Endothelial cell of umbilical vein (primary cell): ENCODE results near the gene FNBP1. TPM values are rescaled to one million over a fixed set of nuclear protein-coding genes. Genes with fewer than 3 reads are reported as not detected.

Experiments
- BruUV-seq: library from RNA; stranded (reverse); fragments of 400-500 nt; replicated peaks from 2 replicates; lab custom pipeline; 2021; lab: Mats Ljungman, UMichigan
- CTCF ChIA-PET: fragments of 300-600, 350-600 bp; sonication (Branson Sonifier 250); formaldehyde crosslinking; loops from one replicate; lab custom pipeline; 2021; ENCODE audit warnings: antibody characterized with exemption, inconsistent platforms; lab: Charles Lee
- POLR2A ChIA-PET: fragments of 300-600, 350-600 bp; sonication (Branson Sonifier 250); formaldehyde crosslinking; loops from one replicate; lab custom pipeline; 2021; ENCODE audit warnings: antibody characterized with exemption, inconsistent platforms; lab: Charles Lee
- DNase-seq: peaks from one replicate; pipeline ENCODE4 v3.0.0-alpha.2; 2011; ENCODE audit warnings: low read depth, low spot score
- FAIRE-seq: peaks from 2 replicates; lab custom pipeline; 2011; peaks lifted over from hg19 to GRCh38; lab: Jason Lieb, UNC
- H2AFZ ChIP-seq: 2 replicates; pipeline ENCODE4 v1.6.0; 2012; ENCODE audit warnings: low read depth, low read length, control low read depth, inconsistent platforms
- H3K27ac ChIP-seq: 2 replicates; pipeline ENCODE4 v1.5.1; 2011; ENCODE audit warnings: low read depth, mild to moderate bottlenecking, control low read depth, low read length, moderate library complexity; ENCODE audit not compliant: insufficient read depth
- H3K27me3 ChIP-seq, 2 experiments: 2 replicates each; pipeline versions ENCODE4 v1.6.0 to v1.6.1; 2011; ENCODE audit warnings: low read length in 2 of 2, mixed read lengths in 1 of 2; ENCODE audit not compliant: control insufficient read depth in 2 of 2, insufficient read depth in 2 of 2
- H3K36me3 ChIP-seq, 2 experiments: 2 replicates in 1 of 2; 3 replicates in 1 of 2; pipeline ENCODE4 v1.5.1; 2011; ENCODE audit warnings: low read length in 2 of 2, mild to moderate bottlenecking in 1 of 2, moderate library complexity in 1 of 2; ENCODE audit not compliant: control insufficient read depth in 2 of 2, insufficient read depth in 2 of 2; ENCODE audit errors: extremely low read depth in 1 of 2
- H3K4me1 ChIP-seq: 3 replicates; pipeline ENCODE4 v1.5.1; 2011; ENCODE audit warnings: mild to moderate bottlenecking, low read length; ENCODE audit not compliant: control insufficient read depth, insufficient read depth; ENCODE audit errors: extremely low read depth
- H3K4me2 ChIP-seq: 2 replicates; pipeline ENCODE4 v1.6.1; 2011; ENCODE audit warnings: low read length, control low read depth, mixed read lengths; ENCODE audit not compliant: insufficient read depth
- H3K4me3 ChIP-seq, 3 experiments: fragments of 200-600 bp in 1 of 3; sonication (generic), shearing (Covaris generic) in 1 of 3; replicated peaks in 1 of 3; 2 replicates each; pipeline ENCODE4 v1.5.1; 2011 to 2016; ENCODE audit warnings: control low read depth in 3 of 3, low read length in 3 of 3, mild to moderate bottlenecking in 2 of 3, inconsistent platforms in 1 of 3, low read depth in 1 of 3, moderate library complexity in 1 of 3; ENCODE audit not compliant: insufficient read depth in 1 of 3
- H3K79me2 ChIP-seq: 2 replicates; pipeline ENCODE4 v1.6.0; 2012; ENCODE audit warnings: low read length, inconsistent platforms; ENCODE audit not compliant: control insufficient read depth, insufficient read depth
- H3K9ac ChIP-seq: replicated peaks from 2 replicates; pipeline ENCODE3; 2011; ENCODE audit warnings: low read length, control low read depth; ENCODE audit not compliant: insufficient read depth; ENCODE audit errors: extremely low read depth
- H3K9me1 ChIP-seq: replicated peaks from 3 replicates; pipeline ENCODE4 v1.6.0; 2011; ENCODE audit warnings: mild to moderate bottlenecking, low read length; ENCODE audit not compliant: control insufficient read depth, insufficient read depth; ENCODE audit errors: extremely low read depth
- H3K9me3 ChIP-seq: replicated peaks from 2 replicates; pipeline ENCODE4 v1.5.1; 2012; ENCODE audit warnings: low read length, inconsistent platforms; ENCODE audit not compliant: control insufficient read depth, insufficient read depth
- H4K20me1 ChIP-seq: replicated peaks from 2 replicates; pipeline ENCODE3; 2011; ENCODE audit warnings: mild to moderate bottlenecking, low read length; ENCODE audit not compliant: control insufficient read depth, insufficient read depth; ENCODE audit errors: extremely low read depth
- EZH2 ChIP-seq: IDR thresholded peaks from 2 replicates; pipeline ENCODE4 v1.6.1; 2012; ENCODE audit warnings: borderline replicate concordance, low read depth, mild to moderate bottlenecking, moderate library complexity, low read length, inconsistent platforms; ENCODE audit not compliant: severe bottlenecking
- FOS ChIP-seq: IDR thresholded peaks from 2 replicates; pipeline ENCODE4 v1.6.1; 2011; ENCODE audit warnings: mild to moderate bottlenecking, low read length, moderate library complexity, borderline replicate concordance; ENCODE audit not compliant: insufficient read depth
- GATA2 ChIP-seq: IDR thresholded peaks from 2 replicates; pipeline ENCODE4 v1.7.0; 2011; ENCODE audit warnings: low read depth, mild to moderate bottlenecking, moderate library complexity, mixed read lengths, low read length; ENCODE audit not compliant: insufficient read length, insufficient read depth
- JUN ChIP-seq: IDR thresholded peaks from 2 replicates; pipeline ENCODE4 v1.6.1; 2011; ENCODE audit warnings: borderline replicate concordance, low read depth; ENCODE audit not compliant: insufficient read length, insufficient read depth
- MYC ChIP-seq: IDR thresholded peaks from one replicate; pipeline ENCODE4 v1.6.1; 2011; ENCODE audit warnings: mild to moderate bottlenecking, low read depth, low read length
- POLR2A ChIP-seq: IDR thresholded peaks from 2 replicates; pipeline ENCODE4 v1.6.1; 2012; ENCODE audit warnings: low read depth, mild to moderate bottlenecking, control low read depth, low read length
- POLR2AphosphoS5 ChIP-seq: IDR thresholded peaks from 2 replicates; pipeline ENCODE4 v1.6.1; 2012; ENCODE audit warnings: low read depth, mild to moderate bottlenecking, control low read depth, low read length, moderate library complexity; ENCODE audit not compliant: insufficient read depth
- dilution Hi-C: fragments of 300-500 bp; cut with MboI; formaldehyde crosslinking; loops from one replicate; pipeline ENCODE4 v1.15.0; 2019; ENCODE audit warnings: low sequenced_read_pairs; ENCODE audit not compliant: extremely low pct_ligation_motif_present
- intact Hi-C: fragments of 100-400 bp; cut with micrococcal nuclease; formaldehyde crosslinking; loops from one replicate; pipeline ENCODE4 v1.10.0; 2022
- polyA plus RNA-seq, 4 experiments: library from polyadenylated mRNA; depleted of rRNA in 3 of 4; stranded (reverse) in 3 of 4; unstranded in 1 of 4; fragments of >200 nt; gene quantifications; 2 replicates each; pipeline versions ENCODE4 v1.2.1 to v1.2.3, GENCODE V29; 2011 to 2012; ENCODE audit warnings: missing spikeins in 1 of 4
- total RNA-seq: library from RNA; stranded (reverse); gene quantifications from 2 replicates; pipeline ENCODE4 v1.2.3, GENCODE V29; 2021
- TF ChIP-seq, protein P1 (sequence below), 2 donors: IDR thresholded peaks; 1 replicate in 1 of 2; 2 replicates in 1 of 2; pipeline ENCODE4 v1.5.1; 2011; ENCODE audit warnings: low read length in 2 of 2, mild to moderate bottlenecking in 2 of 2, moderate library complexity in 2 of 2, control low read depth in 1 of 2, inconsistent platforms in 1 of 2, low read depth in 1 of 2; ENCODE audit not compliant: insufficient read depth in 1 of 2; ENCODE audit errors: extremely low read depth in 1 of 2
- TF ChIP-seq, protein P2 (sequence below): IDR thresholded peaks from 2 replicates; pipeline ENCODE4 v1.6.1; 2011; ENCODE audit not compliant: insufficient read depth, insufficient read length

Gene FNBP1
- total and polyA plus RNA-seq, 2 donors (not counting 3 experiments of a cell fraction or from before 2014, with no cell fraction given), result 10.9 to 43.9 TPM

DNA sequence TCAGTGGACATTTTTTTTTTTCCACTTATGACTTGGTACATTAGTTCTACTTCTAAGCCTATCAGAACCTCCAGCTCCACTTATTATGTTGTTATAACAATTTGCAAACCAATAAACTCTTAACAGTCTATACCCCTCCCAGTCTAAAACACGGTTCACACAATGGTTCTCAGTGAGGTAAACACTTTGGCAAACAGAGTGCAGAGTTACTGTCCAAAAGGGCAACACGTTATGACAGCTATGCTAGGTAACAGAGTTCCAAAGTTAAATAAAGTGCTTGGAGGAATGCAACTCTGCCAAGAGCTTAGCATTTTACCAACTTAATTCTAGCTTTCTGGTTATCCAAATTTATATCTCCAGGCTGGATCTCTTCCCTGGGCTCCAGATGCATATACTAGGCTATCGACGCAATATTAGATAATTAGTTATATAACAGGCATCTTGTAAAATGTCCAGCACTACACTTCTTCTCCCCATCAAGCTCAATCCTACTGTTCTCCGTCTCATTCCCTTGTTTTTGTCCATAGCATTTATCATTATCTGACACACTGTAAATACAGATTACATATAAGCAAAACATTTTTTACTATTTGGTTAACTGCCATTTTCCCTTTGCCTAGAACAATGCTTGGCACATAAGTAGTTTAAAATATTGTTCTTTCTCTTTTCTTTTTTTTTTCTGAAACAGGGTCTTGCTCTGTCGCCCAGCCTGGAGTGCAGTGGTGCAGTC is 14.3 kb downstream of the FNBP1 start:
- H3K4me1 ChIP-seq, result peaks cover 4% of the 10 kb centered on the region
- FAIRE-seq (no peak), DNase-seq (peak; percentile 68)
- ChIA-PET POLR2A (no interaction called here), CTCF (no interaction called here)
- H3K27me3 ChIP-seq, result no peaks in the 10 kb centered on the region
- TF ChIP-seq FOS, result no peak
- TF ChIP-seq POLR2A, result no peak
- TF ChIP-seq, protein P1, sequence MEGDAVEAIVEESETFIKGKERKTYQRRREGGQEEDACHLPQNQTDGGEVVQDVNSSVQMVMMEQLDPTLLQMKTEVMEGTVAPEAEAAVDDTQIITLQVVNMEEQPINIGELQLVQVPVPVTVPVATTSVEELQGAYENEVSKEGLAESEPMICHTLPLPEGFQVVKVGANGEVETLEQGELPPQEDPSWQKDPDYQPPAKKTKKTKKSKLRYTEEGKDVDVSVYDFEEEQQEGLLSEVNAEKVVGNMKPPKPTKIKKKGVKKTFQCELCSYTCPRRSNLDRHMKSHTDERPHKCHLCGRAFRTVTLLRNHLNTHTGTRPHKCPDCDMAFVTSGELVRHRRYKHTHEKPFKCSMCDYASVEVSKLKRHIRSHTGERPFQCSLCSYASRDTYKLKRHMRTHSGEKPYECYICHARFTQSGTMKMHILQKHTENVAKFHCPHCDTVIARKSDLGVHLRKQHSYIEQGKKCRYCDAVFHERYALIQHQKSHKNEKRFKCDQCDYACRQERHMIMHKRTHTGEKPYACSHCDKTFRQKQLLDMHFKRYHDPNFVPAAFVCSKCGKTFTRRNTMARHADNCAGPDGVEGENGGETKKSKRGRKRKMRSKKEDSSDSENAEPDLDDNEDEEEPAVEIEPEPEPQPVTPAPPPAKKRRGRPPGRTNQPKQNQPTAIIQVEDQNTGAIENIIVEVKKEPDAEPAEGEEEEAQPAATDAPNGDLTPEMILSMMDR (IDR thresholded peaks at IDR 0.05; ENCODE audit: extremely low read depth in 1 of 2, insufficient read depth in 1 of 2, low read depth in 1 of 2, low read length in 2 of 2), result no peak
- TF ChIP-seq EZH2, result no peak
- TF ChIP-seq MYC, result no peak
- TF ChIP-seq GATA2, result no peak
- TF ChIP-seq JUN, result no peak
- TF ChIP-seq, protein P2, sequence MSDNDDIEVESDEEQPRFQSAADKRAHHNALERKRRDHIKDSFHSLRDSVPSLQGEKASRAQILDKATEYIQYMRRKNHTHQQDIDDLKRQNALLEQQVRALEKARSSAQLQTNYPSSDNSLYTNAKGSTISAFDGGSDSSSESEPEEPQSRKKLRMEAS, result no peak
- no peak for TF ChIP-seq POLR2AphosphoS5
- no peak overlapping the region for H3K4me3 ChIP-seq
- H3K9me3 ChIP-seq, result no peaks in the 10 kb centered on the region
- no peak overlapping the region for H3K27ac ChIP-seq
- H3K79me2 ChIP-seq, result peaks cover 3% of the 10 kb centered on the region
- no peaks in the 10 kb centered on the region for H3K36me3 ChIP-seq
- H3K9ac ChIP-seq, result no peak overlapping the region
- H4K20me1 ChIP-seq, result peaks cover 4% of the 10 kb centered on the region
- H2AFZ ChIP-seq, result no peak overlapping the region
- dilution Hi-C loops, result no loop called here
- H3K4me2 ChIP-seq, result no peak overlapping the region
- BruUV-seq, result no TSS peak
- intact Hi-C loops, result no loop called here
- H3K9me1 ChIP-seq, result no peaks in the 10 kb centered on the region
